8988T (cell line): Measurements from ENCODE around the gene GARIN1A.
"Not testable (repeated sequence)": the region's sequence is repeated elsewhere in the genome, so short reads cannot be mapped to it uniquely, and the experiment has no call there.

Experiments used
- DNase-seq: peaks from one replicate; pipeline ENCODE4 v3.0.0; 2011

The GARIN1A gene

GRCh38 chr7:128671992-128672391 lies at the start of gene GARIN1A:
Gene GARIN1A, plus strand, starts transcription at chr7:128672292. Its CDS starts 106 bp downstream, at chr7:128672398.
- no peak for DNase-seq

GRCh38 chr7:128627124-128627523 lies 45.0 kb upstream of the GARIN1A start:
- not testable (repeated sequence) for DNase-seq

- DNase-seq = not testable (repeated sequence)
Observed at GRCh38 chr7:128633915-128634314, 38.2 kb upstream of the GARIN1A start.

GRCh38 chr7:128645206-128645605 lies 26.9 kb upstream of the GARIN1A start:
- DNase-seq = not testable (repeated sequence)

- not testable (repeated sequence) for DNase-seq
Observed at GRCh38 chr7:128645844-128646243, 26.2 kb upstream of the GARIN1A start.

GRCh38 chr7:128646877-128647276 lies 25.2 kb upstream of the GARIN1A start:
- not testable (repeated sequence) for DNase-seq

GRCh38 chr7:128651096-128651495 lies 21.0 kb upstream of the GARIN1A start:
- not testable (repeated sequence) for DNase-seq

- not testable (repeated sequence) for DNase-seq
Observed at GRCh38 chr7:128652606-128653005, 19.5 kb upstream of the GARIN1A start.

- not testable (repeated sequence) for DNase-seq
Observed at GRCh38 chr7:128653197-128653596, 18.9 kb upstream of the GARIN1A start.

GRCh38 chr7:128654080-128654479 lies 18.0 kb upstream of the GARIN1A start:
- not testable (repeated sequence) for DNase-seq

- not testable (repeated sequence) for DNase-seq
Observed at GRCh38 chr7:128654501-128654900, 17.6 kb upstream of the GARIN1A start.

- DNase-seq = not testable (repeated sequence)
Observed at GRCh38 chr7:128658428-128658827, 13.7 kb upstream of the GARIN1A start.

- no peak for DNase-seq
Observed at GRCh38 chr7:128660596-128660995, 11.5 kb upstream of the GARIN1A start.

- DNase-seq = no peak
Observed at GRCh38 chr7:128661446-128661845, 10.6 kb upstream of the GARIN1A start.

GRCh38 chr7:128662091-128662490 lies 10.0 kb upstream of the GARIN1A start:
- DNase-seq = no peak

GRCh38 chr7:128663223-128663622 lies 8.9 kb upstream of the GARIN1A start:
- DNase-seq = not testable (repeated sequence)

- no peak for DNase-seq
Observed at GRCh38 chr7:128665057-128665456, 7.0 kb upstream of the GARIN1A start.

GRCh38 chr7:128666200-128666599 lies 5.9 kb upstream of the GARIN1A start:
- no peak for DNase-seq

- DNase-seq = no peak
Observed at GRCh38 chr7:128672927-128673517, 930 bp downstream of the GARIN1A start.

GRCh38 chr7:128673571-128673970 lies 1.5 kb downstream of the GARIN1A start:
- DNase-seq = no peak

GRCh38 chr7:128676665-128677064 lies 4.6 kb downstream of the GARIN1A start:
- no peak for DNase-seq

GRCh38 chr7:128679920-128680319 lies 7.8 kb downstream of the GARIN1A start:
- no peak for DNase-seq

GRCh38 chr7:128681794-128682537 lies 9.9 kb downstream of the GARIN1A start:
- DNase-seq = no peak

- not testable (repeated sequence) for DNase-seq
Observed at GRCh38 chr7:128683270-128683669, 11.2 kb downstream of the GARIN1A start.
